VCaP (cell line): ENCODE measurements around the gene ROBO4.

Experiments
- H3K27ac ChIP-seq: fragments of 450-650 bp; 2 replicates; pipeline ENCODE4 v1.5.1; 2017
- CTCF ChIP-seq: fragments of 450-650 bp; conservative IDR thresholded peaks from 2 replicates; pipeline ENCODE4 v1.5.1; 2017; ENCODE audit warnings: mild to moderate bottlenecking, moderate library complexity

The ROBO4 gene

GRCh38 chr11:124879493-124880289 is 18.0 kb downstream of the ROBO4 start:
- TF ChIP-seq CTCF = no peak
- no peak overlapping the region; the same call in 1 of the 2 replicates for H3K27ac ChIP-seq

GRCh38 chr11:124878759-124879492 is 18.7 kb downstream of the ROBO4 start:
- no peak overlapping the region for H3K27ac ChIP-seq
- TF ChIP-seq CTCF = no peak

- no peak overlapping the region for H3K27ac ChIP-seq
- no peak for TF ChIP-seq CTCF
These were observed 19.5 kb downstream of the ROBO4 start for GRCh38 chr11:124877910-124878758.

GRCh38 chr11:124877631-124877909 is 20.1 kb downstream of the ROBO4 start:
- no peak for TF ChIP-seq CTCF
- H3K27ac ChIP-seq = no peak overlapping the region

- peak overlapping the region; percentile 86 for H3K27ac ChIP-seq
- no peak for TF ChIP-seq CTCF
These were observed 20.6 kb downstream of the ROBO4 start for GRCh38 chr11:124876818-124877630.

- peak; percentile 94 for TF ChIP-seq CTCF
- H3K27ac ChIP-seq = peak overlapping the region; percentile 86
These were observed 21.5 kb downstream of the ROBO4 start for GRCh38 chr11:124875943-124876817.
